MM.1S (cell line): ENCODE data around the gene COL6A1.

Source experiments
- DNase-seq: peaks from one replicate; pipeline ENCODE4 v3.0.0-alpha.2; 2015
- H2AFZ ChIP-seq: fragments of 300-600 bp; sonication (generic); 2 replicates; pipeline ENCODE4 v1.6.0; 2016; ENCODE audit warnings: antibody characterized with exemption, low read length
- H3F3A ChIP-seq: fragments of 300-600 bp; sonication (generic); 2 replicates; pipeline ENCODE4 v1.6.1; 2016; ENCODE audit warnings: mild to moderate bottlenecking, antibody characterized with exemption, low read length, moderate library complexity, mixed read lengths; ENCODE audit not compliant: insufficient read depth
- H3K27ac ChIP-seq: fragments of 300-600 bp; sonication (generic); 2 replicates; pipeline ENCODE4 v1.5.1; 2016; ENCODE audit warnings: mild to moderate bottlenecking, low read length
- H3K27me3 ChIP-seq: fragments of 300-600 bp; sonication (generic); replicated peaks from 2 replicates; pipeline ENCODE4 v1.6.0; 2016; ENCODE audit warnings: low read length; ENCODE audit not compliant: insufficient read depth
- H3K36me3 ChIP-seq: fragments of 300-600 bp; sonication (generic); replicated peaks from 2 replicates; pipeline ENCODE4 v1.6.1; 2016; ENCODE audit warnings: mild to moderate bottlenecking, low read length, mixed read lengths; ENCODE audit not compliant: insufficient read depth
- H3K4me1 ChIP-seq: fragments of 300-600 bp; sonication (generic); 2 replicates; pipeline ENCODE4 v1.6.1; 2016; ENCODE audit warnings: low read length, mixed read lengths
- H3K4me2 ChIP-seq: fragments of 300-600 bp; sonication (generic); 2 replicates; pipeline ENCODE4 v1.6.0; 2016; ENCODE audit warnings: low read depth, low read length
- H3K4me3 ChIP-seq: fragments of 300-600 bp; sonication (generic); 2 replicates; pipeline ENCODE4 v1.5.1; 2016; ENCODE audit warnings: low read length, mixed read lengths
- H3K79me2 ChIP-seq: fragments of 300-600 bp; sonication (generic); 2 replicates; pipeline ENCODE4 v1.6.1; 2016; ENCODE audit warnings: mixed run types, low read length, mixed read lengths
- H3K9ac ChIP-seq: fragments of 300-600 bp; sonication (generic); 2 replicates; pipeline ENCODE4 v1.6.1; 2016; ENCODE audit warnings: low read length, mixed read lengths
- H3K9me2 ChIP-seq: fragments of 300-600 bp; sonication (generic); replicated peaks from 2 replicates; pipeline ENCODE4 v1.6.1; 2016; ENCODE audit warnings: mild to moderate bottlenecking, low read length, mixed read lengths; ENCODE audit not compliant: insufficient read depth
- H3K9me3 ChIP-seq: fragments of 300-600 bp; sonication (generic); replicated peaks from 2 replicates; pipeline ENCODE4 v1.6.1; 2016; ENCODE audit warnings: mild to moderate bottlenecking, low read length, mixed read lengths; ENCODE audit not compliant: insufficient read depth
- H4K20me1 ChIP-seq: fragments of 300-600 bp; sonication (generic); 2 replicates; pipeline ENCODE4 v1.6.1; 2016; ENCODE audit warnings: mild to moderate bottlenecking, low read length, moderate library complexity, mixed read lengths; ENCODE audit not compliant: insufficient read depth
- EZH2 ChIP-seq: fragments of 300-600 bp; sonication (generic); optimal IDR thresholded peaks from 2 replicates; pipeline ENCODE3; 2017; ENCODE audit warnings: low read depth, mild to moderate bottlenecking, antibody characterized with exemption, low read length, mixed read lengths
- EZH2phosphoT487 ChIP-seq: fragments of 300-600 bp; sonication (generic); IDR thresholded peaks from 2 replicates; pipeline ENCODE4 v1.6.1; 2018; ENCODE audit warnings: antibody characterized with exemption, low read length
- TF ChIP-seq, protein P1 (sequence below): fragments of 300-600 bp; sonication (generic); IDR thresholded peaks from 2 replicates; pipeline ENCODE4 v1.5.1; 2016; ENCODE audit warnings: antibody characterized with exemption, low read length, mixed read lengths

COL6A1 gene

GRCh38 chr21:45952974-45953373, 28.6 kb upstream of the COL6A1 start:
- no peak overlapping the region for H3K27ac ChIP-seq
- no peaks in the 10 kb centered on the region for H3K36me3 ChIP-seq
- H3K9me3 ChIP-seq, result no peaks in the 10 kb centered on the region
- H3K9me2 ChIP-seq, result no peaks in the 10 kb centered on the region
- no peaks in the 10 kb centered on the region for H3F3A ChIP-seq
- H3K4me2 ChIP-seq, result no peak overlapping the region
- TF ChIP-seq EZH2phosphoT487 (no peak), EZH2 (no peak)
- TF ChIP-seq, protein P1, sequence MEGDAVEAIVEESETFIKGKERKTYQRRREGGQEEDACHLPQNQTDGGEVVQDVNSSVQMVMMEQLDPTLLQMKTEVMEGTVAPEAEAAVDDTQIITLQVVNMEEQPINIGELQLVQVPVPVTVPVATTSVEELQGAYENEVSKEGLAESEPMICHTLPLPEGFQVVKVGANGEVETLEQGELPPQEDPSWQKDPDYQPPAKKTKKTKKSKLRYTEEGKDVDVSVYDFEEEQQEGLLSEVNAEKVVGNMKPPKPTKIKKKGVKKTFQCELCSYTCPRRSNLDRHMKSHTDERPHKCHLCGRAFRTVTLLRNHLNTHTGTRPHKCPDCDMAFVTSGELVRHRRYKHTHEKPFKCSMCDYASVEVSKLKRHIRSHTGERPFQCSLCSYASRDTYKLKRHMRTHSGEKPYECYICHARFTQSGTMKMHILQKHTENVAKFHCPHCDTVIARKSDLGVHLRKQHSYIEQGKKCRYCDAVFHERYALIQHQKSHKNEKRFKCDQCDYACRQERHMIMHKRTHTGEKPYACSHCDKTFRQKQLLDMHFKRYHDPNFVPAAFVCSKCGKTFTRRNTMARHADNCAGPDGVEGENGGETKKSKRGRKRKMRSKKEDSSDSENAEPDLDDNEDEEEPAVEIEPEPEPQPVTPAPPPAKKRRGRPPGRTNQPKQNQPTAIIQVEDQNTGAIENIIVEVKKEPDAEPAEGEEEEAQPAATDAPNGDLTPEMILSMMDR, result no peak
- no peaks in the 10 kb centered on the region for H3K79me2 ChIP-seq
- no peaks in the 10 kb centered on the region for H4K20me1 ChIP-seq
- no peak overlapping the region for H2AFZ ChIP-seq
- H3K4me1 ChIP-seq, result no peaks in the 10 kb centered on the region
- no peak overlapping the region for H3K9ac ChIP-seq
- no peak overlapping the region for H3K4me3 ChIP-seq
- no peak for DNase-seq
- peaks cover 100% of the 10 kb centered on the region for H3K27me3 ChIP-seq

GRCh38 chr21:45954261-45954660, 27.3 kb upstream of the COL6A1 start:
- no peak overlapping the region for H3K4me2 ChIP-seq
- DNase-seq, result no peak

DNA sequence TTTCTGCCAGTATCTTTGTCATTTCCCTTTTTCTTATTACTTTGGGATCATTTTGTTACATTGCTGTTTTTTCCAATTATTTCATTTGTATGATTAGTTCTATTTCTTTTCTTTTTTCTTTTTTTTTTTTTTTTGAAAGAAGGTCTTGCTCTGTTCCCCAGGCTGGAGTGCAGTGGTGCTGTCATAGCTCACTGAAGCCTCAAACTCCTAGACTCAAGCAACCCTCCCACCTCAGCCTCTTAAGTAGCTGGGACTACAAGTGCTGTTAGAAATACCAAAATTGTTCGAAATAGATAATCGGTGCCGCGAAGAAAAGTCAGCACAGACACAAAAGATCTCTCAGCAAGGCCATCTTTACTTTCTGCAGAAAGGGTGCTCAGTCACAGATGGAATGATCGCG, 26.6 kb upstream of the COL6A1 start:
- no peaks in the 10 kb centered on the region for H3K9me2 ChIP-seq
- no peak for DNase-seq
- no peak overlapping the region for H2AFZ ChIP-seq
- peaks cover 100% of the 10 kb centered on the region for H3K27me3 ChIP-seq
- no peak overlapping the region for H3K4me3 ChIP-seq
- TF ChIP-seq EZH2phosphoT487 (no peak), EZH2 (no peak)
- TF ChIP-seq, protein P1, result no peak
- H3F3A ChIP-seq, result no peaks in the 10 kb centered on the region
- H4K20me1 ChIP-seq, result no peaks in the 10 kb centered on the region
- no peaks in the 10 kb centered on the region for H3K36me3 ChIP-seq
- no peaks in the 10 kb centered on the region for H3K79me2 ChIP-seq
- H3K4me2 ChIP-seq, result no peak overlapping the region
- H3K27ac ChIP-seq, result no peak overlapping the region
- no peak overlapping the region for H3K9ac ChIP-seq
- H3K4me1 ChIP-seq, result no peaks in the 10 kb centered on the region
- H3K9me3 ChIP-seq, result no peaks in the 10 kb centered on the region

More at GRCh38 chr21:45954261-45954660, 27.3 kb upstream of the COL6A1 start:
- H3K9ac ChIP-seq, result no peak overlapping the region
- H3K27ac ChIP-seq, result no peak overlapping the region
- TF ChIP-seq, protein P1, result no peak
- TF ChIP-seq EZH2phosphoT487 (no peak), EZH2 (no peak)
- no peak overlapping the region for H3K4me3 ChIP-seq
- H3K79me2 ChIP-seq, result no peaks in the 10 kb centered on the region
- no peaks in the 10 kb centered on the region for H3K4me1 ChIP-seq
- no peak overlapping the region for H2AFZ ChIP-seq
- H3K36me3 ChIP-seq, result no peaks in the 10 kb centered on the region
- no peaks in the 10 kb centered on the region for H4K20me1 ChIP-seq
- no peaks in the 10 kb centered on the region for H3K9me3 ChIP-seq
- H3K9me2 ChIP-seq, result no peaks in the 10 kb centered on the region
- H3F3A ChIP-seq, result no peaks in the 10 kb centered on the region
- H3K27me3 ChIP-seq, result peaks cover 100% of the 10 kb centered on the region
